Activated CD8-positive, alpha-beta memory T cell treated with anti-CD3 and anti-CD28 coated beads, Interleukin-2, amount 50 U/mL, for 48 hours (primary cell): ENCODE results near the gene SH3BP2.

ENCODE experiments used
- DNase-seq: peaks from one replicate; pipeline ENCODE4 v3.0.0-alpha.2; 2020

SH3BP2 gene

DNA sequence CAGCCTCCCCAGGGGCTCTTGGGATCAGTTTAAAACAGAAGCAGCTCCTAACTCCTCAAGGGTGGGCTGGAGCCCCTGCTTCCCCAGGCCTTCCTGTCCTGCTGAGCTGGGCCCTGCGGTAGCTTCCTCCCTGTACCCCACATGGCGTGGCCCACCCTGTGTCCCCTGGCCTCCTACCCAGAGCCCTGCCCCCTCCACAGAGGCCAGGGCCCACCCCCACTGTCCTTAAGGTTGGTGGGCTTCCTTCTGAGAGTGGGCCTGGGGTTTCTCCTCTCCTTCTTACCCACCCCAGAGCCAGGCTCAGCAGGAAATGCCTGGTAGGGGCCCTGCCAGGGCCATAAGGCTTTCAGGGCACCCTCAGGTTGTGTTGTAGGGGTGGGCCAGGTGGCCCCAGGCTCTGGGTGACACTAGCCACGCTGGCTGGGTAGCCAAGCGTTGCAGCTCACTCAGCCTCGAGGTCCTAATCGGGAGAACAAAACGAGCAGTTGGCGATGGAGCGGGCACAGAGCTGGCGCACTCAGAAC lies 11.6 kb downstream of the SH3BP2 start:
- DNase-seq, result no peak

DNA sequence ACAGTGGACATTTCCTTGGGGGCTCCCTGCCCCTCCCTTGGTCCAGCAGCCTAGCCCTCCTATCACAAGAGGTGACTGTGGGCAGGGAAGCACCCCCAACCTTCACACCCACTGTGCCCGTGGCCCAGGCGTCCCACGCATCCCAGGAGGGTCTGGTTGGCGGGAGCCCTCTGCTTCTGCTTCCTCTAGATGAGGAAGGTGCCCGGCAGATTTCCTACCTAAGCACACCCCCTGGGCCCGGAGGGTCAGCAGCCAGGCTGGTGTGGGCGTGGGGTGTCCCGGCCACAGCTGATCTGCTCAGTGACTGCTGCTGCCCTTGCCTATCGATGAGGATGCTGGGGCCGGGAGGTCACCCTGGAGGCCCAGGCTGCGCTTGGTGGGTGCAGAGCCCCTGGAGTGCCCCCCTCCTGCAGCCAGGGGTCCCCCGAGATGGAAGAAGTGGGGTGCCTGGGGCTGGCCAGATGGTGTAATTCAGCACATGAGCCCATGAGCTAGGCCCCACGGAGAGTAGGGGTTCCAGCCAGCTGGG lies 12.2 kb downstream of the SH3BP2 start:
- no peak for DNase-seq

DNA sequence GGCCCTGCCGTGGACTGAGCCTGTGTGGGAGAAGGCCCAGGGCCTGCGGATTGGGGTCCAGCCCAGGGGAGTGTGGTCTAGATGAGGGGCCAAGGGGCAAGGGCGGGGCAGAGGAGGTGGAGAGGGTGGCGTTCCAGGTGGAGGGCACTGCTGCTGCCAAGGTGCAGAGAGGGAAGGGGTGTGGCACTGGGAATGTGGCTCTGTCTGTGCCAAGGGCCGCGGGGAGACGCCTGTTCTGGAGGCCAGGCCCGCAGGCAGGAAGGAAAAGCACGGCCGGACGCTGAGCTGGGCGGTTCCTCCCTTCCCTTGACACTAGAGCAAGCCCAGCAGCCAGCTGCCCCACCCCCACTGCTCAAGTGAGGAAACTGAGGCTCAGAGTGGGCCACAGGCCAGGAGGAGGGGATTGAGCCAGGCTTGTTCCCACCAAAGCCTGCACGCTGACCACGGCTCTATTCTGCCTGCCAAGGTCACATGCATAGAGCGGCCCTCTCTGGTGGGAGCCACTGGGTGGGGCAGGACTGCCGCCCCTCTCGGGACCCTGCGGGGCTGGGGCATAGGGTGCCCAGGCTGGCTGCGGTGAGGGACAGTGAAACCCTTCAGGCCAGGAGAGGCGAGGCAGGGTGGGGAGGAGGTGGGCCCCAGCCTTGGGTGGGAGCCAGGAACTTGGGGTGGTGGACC lies 13.0 kb downstream of the SH3BP2 start:
- DNase-seq, result no peak

DNA sequence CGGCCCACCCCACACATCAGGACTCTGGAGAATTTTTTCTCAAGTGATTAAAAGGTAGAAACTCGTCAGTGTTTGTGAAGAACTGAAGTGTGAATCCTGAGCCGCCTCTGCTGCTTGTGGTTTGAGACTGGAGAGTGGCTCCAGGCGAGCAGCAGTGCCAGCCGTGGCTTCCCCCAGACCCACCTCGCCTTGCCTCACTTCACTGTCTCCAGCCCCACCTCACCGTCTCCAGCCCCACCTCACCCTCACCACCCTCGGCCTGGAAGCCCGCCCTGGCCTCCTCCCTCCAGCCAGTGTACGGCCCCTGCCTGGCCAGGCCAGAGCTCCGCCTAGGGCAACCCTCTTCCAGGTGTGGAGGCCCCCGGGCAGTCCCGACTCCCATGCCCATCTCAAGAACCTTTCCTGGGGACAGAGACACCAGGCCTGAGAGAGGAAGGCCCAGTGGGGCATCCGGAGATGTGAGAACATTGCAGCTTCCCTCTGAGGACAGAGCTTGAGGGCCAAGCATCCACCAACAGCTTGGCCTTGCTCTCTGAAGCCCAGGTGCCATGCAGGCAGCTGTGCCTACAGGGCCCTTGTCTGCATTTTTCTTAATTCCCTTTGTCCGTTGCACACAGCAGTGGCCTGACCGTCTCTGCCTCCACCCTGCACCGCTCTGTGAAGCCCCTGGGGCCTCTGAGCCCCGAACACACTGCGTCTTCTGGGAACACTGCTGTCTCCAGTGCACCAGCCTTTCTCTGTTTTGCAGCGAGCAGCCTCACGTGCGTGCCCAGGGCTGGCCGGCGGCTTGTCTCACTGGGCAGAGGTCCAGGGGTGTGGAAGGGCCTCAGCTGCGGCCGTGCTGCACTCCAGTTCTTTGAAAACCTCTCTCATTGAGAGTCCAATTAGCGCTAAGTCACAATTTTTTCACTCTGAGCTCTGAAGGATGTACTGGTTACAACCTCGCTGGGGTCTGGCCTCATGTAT lies 13.8 kb downstream of the SH3BP2 start:
- DNase-seq, result no peak

DNA sequence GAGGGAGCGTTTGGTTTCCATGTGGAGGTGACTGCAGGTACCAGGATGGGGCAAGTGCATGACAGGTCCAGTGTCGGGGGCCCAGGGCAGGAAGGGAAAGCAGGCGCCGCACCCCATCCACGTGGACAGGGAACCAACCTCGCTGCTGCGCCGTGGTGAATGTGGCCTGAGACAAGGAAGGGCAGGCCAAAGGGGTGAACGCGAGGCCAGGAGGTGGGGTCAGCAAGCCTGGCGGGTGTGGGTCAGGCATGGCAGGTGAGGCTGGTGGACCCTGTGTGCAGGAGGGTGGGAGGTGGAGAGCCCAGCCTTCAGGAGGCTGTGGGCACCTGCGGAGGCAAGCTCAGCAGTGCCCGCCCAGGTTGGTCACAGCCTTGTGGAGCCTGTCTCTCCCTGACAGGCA lies 14.7 kb downstream of the SH3BP2 start:
- no peak for DNase-seq

DNA sequence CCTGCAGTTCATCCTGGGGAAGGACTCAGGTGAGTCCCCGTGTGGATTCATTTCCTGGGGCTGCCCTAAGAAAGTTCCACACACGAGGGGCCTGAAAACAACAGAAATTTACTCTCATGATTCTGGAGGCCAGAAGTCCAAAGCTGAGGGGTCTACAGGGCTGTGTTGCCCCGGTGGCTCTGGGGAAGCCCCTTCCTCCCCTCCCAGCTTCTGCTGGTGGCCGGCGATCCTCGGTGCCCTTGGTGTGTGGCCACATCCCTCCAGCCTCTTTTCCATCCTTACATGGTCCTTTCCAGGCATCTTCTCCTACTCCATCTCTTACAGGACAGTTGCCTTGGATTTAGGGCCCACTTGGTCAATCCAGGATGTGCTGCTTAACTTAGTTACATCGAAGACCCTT lies 15.1 kb downstream of the SH3BP2 start:
- DNase-seq, result no peak

DNA sequence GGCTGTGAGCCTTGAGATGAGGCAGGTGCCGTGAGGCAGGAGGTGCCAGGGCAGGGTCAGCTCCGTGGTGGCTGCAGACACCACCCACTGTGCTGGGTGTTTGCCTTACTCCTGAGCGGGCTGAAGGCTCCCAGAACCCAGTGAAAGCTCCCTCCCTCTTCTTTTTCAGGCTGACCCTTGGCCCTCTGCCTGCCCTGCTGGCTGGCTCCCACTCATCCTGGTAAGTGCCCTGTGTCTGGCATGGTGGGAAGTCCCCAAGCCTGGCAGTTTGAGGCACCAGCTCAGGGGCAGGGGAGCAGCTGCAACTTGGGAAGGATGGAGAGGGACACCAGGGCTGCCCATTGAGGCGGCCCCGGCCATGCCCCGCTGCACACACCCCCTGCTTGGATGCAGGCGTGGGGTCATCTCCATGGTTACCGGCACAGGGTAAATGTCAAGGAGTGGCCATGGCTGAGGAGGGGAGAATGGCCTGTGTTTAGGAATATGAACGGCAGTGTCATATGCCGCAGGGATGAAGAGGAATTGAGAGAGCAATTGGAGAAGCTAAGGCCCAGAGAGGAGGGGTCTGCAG lies 16.8 kb downstream of the SH3BP2 start:
- DNase-seq, result no peak

DNA sequence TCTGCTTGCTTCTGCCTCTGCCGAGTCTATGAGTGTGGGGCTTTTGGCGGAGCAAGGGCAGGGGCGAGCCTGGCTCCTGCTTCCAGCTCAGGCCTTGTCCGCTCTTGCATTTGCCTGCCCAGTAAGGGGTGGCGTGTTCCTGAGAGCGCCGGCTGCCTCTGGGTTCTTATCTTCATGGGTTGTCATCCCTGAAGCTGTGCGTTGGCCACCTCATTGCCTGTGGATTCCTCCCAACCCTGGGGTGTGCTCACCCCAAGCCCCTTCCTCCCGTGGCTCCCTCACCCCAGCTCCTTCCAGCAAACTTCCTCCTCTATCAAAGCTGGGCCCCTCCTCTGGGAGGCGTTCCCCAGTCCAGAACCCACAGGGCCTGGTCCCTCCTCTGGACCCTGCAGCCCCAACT lies 17.5 kb downstream of the SH3BP2 start:
- DNase-seq, result no peak

DNA sequence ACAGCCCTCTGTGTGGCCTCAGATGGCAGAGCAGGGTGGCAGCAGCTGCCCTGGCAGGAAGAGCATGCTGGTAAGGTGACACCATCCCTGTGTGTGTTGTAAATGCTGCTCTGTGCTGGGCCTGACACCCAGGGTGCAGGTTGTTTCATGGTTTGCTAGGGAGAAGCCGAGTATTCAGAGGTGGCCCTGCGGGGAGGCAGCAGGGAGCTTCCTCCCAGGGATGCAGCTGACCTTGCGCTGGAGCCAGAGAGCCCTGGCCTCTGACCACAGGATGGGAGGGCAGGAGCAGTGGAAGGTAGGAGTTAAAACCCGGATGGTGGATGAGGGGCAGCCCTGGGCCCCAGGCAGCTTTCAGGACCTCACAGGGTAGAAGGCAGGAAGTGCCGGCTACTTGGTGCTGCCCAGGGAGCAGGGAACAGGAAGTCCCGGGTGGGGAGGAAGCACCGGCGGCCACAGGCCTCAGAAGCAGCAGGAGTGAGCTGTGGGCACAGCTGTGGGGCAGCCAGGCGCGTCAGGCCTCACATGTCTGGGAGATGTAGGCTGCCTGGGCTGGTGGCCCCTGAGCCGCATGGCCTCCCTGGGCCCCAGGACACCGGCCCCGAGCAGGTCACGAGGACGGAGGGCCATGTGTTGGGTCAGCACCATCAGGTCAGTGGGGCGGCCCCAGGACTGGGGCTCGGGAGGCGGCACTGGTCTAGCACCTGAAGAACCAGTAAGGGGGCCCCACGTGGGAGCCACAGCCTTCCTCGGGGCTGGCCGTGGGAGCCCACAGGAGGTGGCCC lies 19.1 kb downstream of the SH3BP2 start:
- peak; percentile 84 for DNase-seq

DNA sequence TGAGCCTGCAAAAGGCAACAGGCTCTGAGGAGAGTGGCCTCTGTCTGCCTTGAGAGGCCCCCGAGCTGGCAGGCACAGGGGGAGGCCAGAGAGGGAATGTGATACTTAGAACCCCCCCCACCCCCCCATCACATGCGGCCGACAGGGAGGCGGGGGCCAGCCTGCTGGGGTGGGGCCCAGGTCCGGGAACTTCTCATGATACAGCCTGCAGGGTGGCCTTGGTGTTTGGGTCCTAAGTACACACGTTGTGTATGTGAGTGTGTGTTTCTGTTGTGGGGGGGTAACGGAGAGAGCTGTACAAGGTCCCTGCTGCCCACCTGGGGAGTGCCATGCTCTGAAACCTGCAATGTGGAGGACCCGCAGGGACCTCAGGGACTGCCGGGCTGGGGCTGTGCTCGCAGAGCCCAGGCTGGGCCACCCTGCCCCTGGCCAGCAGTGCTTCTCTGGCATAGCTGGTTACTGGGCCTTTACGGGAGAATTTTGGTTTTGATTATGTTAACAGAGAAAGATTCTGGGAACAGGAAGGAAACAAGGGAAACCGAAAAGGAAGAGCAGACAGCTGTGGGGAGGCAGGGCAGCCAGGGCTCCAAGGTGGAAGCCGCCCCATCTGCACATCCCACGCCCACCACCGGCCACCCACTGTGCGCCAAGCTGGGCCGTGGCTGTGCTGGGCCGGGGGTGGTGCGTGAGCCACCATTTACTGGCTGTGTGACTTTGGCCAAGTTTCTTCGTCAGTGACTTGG lies 19.9 kb downstream of the SH3BP2 start:
- DNase-seq, result no peak

DNA sequence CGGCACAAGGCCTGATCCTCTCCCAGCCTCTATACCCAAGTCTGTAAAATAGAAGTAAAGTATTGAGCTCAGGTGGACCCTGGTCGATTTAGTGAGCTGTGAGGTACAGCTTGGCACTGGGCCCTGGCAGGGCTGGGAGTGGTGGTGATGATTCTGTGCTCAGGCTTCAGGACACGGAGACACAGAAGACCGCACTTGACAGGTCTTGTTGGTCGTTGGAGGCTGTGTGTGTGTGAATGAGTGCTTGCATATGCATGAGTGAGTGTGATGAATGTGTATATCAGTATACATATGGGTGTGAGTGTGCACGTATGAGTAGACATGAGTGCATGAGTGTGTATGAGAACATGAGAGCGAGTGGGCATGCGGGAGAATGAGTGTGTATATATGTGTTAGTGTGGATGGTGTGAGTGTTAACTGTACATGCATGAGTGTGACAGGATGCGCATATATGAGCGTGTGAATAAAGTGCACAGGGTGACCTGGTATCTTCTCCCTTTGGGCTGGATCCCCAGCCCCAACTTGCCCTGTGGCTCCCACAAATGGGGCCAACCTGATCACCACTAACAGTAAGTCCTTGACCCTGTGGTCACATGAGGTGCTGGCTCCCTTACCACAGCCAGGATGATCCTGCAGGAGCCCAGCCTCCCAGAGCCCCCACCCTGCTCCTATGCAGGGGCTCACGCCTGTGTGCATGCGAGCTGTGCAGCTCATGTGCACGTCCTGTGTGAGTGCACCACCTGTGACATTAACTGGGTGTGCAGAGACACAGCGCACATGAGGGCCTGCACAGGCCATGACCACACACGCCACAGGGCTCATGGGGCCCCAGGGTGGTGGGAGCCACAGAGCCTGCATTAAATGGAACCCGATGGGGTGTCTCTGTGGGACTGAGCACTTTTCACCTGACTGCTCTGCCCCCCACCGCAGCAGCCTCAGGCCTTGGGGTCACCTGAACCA lies 20.8 kb downstream of the SH3BP2 start:
- no peak for DNase-seq

DNA sequence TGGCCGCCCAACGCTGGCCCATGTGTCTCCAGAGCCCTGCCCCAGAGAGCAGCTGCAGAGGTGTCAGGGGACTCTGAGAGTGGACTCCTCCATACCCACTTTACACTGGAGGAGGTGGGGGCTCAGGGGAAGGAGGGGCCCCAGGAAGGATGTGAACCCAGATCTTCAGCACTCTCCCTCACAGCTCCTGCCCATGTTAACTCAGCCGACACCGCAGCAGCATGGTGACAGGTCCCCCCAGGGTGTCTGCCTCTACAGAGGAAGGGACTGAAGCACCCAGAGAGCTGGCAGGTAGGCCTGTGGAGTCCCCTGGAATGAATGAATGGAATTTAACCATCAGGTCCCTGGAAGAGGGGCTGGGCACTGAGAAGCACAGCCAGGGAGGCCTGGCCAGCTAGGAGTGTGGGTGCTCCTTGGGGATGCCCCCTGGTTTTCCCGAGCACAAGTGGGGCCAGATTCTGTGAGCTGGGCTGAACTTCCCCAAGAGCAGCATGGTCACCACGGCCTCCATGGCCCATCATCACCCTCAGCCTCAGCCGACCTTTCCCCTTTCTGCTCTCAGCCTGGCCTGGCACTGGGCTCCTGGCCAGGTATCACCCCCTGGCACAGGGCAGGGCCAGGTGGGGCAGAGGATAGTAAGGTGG lies 21.9 kb downstream of the SH3BP2 start:
- no peak for DNase-seq

DNA sequence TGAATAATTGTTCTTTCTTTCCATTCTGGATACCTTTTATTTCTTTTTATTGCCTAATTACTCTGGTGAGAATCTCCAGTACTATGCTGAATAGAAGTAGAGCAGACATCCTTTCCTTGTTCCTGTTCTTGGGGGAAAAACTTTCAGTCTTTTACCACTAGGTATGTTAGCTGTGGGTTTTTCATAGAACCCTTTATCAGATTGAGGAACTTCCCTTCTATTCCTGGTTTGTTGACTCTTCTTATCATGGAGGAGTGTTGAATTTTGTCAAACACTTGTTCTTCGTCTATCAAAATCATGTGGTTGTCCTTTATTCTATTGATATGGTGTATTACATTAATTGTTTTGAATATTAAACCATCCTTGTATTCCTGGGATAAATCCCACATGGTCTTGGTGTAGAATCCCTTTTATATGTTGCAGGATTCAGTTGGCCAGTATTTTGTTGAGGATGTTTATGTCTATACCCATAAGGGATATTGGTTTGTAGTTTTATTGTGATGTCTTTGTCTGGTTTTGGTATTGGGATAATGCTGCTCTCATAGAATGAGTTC lies 23.6 kb downstream of the SH3BP2 start:
- no peak for DNase-seq

DNA sequence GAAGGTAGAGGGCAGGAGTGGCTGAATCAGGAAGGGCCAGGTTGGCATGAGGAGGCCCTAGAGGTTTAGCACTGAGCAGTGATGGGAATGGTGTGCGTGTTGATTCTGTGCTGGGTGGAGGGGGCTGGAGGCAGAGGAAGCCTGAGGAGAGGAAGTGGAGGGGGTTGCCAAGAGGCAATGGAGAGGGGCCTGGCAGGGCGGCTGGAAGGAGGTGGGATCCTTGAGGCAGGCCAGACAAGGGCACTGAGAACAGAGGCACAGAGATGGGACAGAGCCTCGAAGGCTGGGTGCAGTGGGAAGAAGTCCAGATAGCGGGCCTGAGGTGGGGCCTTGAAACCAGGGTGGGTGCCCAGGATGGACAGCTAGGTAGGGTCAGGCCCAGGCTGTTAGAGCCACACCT lies 24.3 kb downstream of the SH3BP2 start:
- no peak for DNase-seq

DNA sequence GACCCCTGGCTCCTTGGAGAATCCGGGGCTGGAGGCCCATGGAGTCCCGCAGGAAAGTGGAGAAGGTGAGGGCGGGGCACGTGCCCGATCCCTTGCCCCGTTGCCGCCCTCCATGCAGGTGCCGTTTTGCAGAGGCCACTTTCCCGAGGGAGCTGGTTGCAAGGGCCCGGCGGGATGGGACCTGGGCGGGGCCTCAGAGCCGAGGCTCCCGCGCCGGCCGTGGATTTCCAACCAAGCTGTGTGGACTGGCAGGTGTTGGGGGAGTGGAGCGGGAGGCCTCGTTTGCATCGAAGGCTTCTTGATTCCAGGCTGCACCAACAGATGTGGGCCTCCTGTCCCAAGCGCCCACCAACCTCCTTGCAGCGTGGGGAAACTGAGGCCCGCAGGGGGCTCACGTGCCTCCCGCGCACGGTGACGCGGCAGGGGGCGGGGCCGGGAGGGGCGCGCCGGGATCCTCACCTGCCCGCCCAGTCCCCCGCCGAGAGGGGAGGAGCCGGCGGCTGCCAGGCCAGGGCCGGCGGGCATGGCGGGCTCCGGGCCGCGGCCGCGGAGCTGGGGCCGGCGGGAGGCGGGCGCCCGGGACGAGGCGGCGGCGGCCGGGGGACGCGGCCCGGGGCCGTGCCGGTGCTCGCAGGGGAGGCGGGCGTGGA lies 24.9 kb downstream of the SH3BP2 start:
- DNase-seq, result no peak

DNA sequence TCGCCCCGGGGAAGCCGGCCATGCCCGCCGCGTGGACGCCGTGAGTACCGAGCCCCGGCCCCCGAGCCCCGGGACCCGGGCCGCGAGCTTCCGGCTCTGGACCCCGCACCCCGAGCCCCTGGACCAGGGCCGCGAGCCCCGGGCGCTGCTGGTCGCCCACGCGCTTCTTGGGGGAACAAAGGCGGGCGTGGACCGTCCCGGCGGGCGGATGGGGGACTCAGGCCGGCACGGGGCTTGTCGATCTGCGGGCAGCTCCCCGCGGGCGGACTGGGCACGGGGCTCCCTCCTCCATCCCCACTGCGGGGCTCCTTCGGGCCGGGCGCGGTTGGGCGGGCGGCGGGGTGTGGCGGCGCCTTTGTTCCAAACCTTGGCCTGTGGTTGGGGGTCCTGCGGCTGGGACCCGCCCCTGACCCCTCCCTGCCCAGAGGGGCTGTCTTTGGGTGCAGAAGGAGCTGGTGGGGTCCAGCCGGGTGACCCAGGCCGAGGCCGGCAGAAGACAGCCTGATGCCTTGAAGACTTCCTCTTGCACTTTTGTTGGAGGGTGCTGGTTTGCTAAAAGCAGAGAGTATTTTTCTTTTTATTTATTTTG lies 25.6 kb downstream of the SH3BP2 start:
- no peak for DNase-seq

DNA sequence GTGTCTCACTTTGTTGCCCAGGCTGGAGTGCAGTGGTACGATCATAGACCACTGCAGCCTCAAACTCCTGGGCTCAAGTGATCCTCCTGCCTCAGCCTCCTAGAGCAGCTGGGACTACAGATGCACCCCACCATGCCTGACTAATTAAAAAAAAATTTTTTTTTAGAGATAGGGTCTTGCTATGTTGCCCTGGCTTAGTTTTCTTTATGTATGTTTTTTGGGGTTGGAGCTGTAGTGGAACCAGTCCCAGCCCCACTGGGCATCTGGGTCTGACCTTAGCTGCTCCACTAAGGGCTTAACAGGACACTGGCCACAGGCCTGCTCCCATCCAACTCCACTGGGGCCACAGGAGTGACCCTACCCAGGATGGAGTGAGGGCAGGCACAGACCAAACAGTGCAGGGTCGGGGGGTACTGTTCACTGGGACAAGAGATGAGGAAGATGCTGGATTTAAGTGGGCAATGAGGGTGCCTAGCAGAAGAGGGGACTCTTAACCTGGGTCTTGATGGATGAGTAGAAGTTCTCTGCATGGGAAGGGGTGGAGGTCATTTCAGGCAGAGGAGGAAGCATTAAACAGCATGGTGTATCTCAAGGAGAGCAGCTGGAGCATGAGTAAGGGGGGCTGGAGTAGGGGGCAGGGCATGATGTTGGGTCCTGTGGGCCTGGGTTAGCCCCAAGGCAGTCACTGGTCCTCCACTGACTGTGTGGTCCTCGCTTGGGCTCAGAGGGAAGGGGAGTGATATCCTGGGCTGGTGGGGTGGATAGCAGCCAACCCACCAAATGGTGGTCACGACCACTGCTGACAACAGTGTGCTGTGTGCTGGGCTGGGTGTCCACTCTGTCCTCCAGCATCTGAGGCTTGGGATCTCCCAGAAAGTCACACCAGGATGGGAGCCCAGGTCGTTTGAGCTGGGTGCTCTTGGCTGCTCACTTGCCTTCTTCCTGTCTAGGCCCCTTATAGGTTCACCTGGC lies 26.6 kb downstream of the SH3BP2 start:
- DNase-seq, result no peak
